NAMALWA (cell line): Measurements from ENCODE around the gene TRPM2.

Experiments
- DNase-seq: peaks from one replicate; pipeline ENCODE4 v3.0.0-alpha.2; 2015; ENCODE audit warnings: low spot score

Gene TRPM2

DNA sequence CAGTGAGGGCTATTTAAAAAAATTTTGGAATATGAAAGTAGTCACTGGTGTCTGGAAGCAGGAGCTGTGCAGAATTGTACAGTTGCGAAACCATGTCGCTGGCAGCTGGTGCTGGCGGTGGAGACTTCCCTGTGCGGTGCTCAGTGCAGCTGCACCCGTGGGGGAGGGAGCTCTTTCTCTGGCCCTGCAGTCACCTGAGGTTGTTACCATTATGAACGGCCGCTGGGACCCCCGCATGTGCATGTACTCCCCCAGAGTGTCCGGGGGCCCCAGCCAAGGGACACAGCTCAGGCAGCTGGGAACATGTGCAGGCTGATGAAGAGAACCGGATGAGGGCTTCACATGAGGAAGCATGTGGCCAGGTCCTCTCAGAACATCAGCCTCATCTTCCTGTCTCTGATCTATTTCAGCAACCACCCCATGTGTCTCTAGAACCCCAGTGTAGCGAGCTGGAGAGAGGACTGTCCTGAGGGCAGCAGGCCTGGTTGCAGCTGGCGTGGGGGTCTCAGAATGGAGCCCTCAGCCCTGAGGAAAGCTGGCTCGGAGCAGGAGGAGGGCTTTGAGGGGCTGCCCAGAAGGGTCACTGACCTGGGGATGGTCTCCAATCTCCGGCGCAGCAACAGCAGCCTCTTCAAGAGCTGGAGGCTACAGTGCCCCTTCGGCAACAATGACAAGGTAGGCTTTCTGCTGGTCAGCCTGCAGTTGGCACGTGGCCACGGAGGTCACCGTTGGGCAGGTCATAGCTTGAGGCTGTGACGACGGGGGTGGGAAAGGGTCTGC lies at the start of gene TRPM2:
Gene TRPM2 (plus strand): TSS at position 431 of the 780 bp plus-strand sequence. CDS start 80 bp downstream, at position 511.
- peak; percentile 66 for DNase-seq

DNA sequence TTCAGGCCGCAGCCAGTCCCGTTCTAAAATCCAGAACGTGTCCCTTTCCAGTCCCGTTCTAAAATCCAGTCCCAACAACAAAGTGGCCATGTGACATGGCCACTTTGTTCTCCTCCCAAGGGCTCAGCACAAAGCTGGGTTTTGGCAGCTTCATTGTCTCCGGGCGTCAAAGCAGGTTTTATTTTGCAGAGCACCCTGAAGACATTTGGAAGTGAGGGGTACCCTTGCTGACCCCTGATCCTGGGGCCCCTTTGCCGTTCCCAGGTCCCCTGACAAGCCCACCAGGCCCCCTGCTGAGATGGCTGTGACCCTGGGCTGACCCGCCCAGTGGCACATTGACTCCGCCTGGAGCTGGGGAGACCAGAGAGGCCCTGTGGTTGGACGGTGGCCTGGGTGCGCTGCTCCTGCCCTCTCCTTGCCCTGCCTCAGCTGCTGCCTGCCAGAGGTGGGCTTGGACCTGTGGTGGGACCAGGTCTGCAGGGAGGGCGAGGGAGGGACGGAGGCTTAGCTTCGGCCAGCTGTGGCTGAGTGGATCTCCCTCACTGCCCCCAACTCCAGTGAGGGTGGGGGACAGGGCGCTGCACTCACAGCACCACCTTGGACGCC lies 49.3 kb upstream of the TRPM2 start:
- DNase-seq = no peak

DNA sequence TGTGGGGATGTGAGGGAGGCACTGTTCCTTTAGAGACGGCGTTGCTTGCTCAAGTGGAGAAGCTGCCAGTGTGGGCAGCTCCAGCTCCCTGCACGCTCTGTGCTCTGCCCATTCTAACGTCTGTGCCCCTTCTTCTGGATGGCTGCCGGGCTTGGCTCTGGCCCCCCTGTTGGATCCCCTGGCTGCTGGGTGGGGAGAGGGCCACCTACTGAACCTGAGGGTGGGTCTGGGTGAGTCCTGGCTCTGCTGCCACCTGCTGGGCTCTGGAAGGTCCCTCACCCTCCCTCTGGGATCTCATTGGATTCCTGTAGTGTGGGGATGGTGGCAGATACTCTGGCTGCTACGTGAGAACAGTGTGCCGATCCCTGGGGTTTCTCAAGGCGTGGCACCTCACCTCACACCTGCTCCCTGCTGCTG lies 48.5 kb upstream of the TRPM2 start:
- DNase-seq = peak; percentile 70

DNA sequence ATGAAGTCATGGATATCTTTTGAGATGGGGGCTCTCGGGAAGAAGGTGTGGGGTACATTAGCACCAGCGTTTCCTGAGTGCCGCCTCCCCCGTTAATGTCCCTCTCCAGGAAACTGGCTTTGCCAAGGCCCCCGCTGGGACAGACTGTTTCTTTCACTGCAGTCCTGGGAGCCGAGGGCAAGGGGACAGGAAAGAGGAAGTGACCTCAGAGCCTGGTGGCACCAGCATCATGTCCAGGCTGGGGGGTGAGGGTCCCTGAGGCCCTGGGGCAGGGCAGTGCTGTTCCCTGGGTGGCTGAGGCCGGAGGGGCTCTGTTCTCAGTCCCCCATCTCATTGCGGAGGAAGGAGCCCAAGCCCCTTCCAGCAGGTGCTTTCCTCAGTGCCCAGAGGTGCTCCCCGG lies 47.7 kb upstream of the TRPM2 start:
- no peak for DNase-seq

DNA sequence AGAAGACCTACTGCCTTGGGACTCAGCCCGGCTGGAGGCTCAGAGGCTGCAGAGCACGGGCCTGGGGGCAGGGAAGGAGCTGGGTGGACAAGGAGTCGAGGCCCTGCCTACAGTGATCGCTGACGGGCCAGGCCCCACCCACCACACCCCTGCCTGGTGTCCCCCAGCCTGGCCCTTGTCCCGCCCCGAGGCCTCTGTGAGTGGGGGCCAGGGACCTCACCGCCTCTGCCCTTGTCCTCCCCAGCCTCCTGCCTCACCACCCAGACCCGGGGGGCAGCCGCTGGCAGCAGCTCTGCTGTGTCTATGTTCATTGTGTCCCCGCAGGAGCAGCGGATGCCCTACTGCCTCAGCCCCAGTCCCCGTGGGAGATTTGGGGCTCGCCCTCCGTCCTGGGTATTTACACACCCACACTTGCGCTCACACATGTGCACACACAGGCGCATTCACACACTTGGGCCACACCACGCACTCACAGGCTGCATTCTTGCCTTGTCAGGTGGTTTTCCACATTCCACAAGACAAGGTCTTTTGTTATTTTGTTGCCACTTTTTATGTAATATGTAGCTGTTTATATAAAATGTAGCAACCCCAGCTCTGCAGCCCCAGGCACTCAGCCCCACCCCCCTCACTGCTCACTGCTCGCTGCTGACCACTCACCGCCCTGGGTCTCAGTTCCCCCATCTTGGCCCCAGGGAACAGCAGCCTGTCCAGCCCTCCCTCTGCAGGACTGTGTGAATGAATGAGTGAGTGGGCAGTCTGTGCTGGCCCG lies 46.3 kb upstream of the TRPM2 start:
- no peak for DNase-seq

DNA sequence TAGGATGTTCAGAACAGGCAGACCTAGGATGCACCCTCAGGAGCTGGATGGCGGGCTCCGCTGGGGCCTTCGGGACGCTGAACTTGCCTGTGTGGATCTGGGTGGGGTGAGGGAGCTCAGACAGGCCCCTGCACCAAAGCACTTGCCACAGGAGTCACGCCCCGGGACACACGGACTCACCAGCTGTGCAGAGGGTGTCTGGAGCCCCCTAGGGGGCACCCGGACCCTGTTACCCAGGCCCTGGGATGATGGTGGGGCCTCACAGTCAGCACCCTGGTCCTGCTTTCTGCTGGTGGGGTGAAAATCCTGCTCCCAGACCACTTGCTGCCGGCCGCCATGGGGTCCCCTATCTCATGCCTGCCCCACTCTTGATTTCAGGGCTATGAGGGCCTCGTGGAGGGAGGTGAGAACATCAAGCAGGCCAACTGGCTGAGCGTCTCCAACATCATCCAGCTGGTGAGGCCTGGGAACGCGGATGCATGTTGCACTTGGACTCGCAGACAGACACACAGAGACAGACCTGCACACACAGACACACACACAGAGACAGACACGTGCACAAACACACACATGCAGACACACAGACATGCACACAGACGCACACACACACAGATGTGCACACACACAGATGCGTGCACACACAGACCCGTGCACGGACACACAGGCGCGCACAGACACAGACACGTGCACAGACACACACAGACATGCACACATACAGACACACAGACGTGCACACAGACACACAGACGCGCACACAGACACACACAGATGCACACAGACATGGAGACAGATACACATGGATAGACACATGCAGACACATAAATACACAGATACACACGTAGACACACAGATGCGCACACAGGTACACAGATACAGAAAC lies 42.6 kb upstream of the TRPM2 start:
- peak; percentile 62 for DNase-seq

DNA sequence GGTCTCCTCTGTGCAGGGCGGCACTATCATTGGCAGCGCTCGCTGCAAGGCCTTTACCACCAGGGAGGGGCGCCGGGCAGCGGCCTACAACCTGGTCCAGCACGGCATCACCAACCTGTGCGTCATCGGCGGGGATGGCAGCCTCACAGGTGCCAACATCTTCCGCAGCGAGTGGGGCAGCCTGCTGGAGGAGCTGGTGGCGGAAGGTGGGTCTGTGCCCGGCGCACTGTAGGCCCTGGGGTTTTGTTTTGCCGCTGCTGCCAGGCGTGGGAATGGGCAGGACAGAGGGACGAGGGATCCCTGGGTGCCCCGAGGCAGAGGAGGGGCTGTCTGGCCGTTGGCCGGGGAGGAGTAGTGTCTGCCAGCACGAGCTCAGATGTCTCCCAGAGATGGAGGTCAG lies 41.3 kb upstream of the TRPM2 start:
- no peak for DNase-seq

DNA sequence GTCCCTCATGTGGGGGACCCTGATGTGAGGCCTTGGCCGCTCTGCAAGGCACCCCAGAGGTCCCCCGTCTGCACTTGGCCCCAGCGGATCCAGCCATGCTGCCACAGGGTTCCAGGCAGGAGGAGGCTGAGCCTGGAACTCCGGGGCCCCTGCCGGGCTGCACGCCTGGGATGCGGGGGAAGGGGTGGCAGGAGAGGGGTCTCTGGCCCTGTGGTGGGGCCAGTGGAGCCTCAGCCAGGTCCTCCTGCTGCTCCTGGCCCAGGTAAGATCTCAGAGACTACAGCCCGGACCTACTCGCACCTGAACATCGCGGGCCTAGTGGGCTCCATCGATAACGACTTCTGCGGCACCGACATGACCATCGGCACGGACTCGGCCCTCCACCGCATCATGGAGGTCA lies 40.7 kb upstream of the TRPM2 start:
- DNase-seq = no peak

DNA sequence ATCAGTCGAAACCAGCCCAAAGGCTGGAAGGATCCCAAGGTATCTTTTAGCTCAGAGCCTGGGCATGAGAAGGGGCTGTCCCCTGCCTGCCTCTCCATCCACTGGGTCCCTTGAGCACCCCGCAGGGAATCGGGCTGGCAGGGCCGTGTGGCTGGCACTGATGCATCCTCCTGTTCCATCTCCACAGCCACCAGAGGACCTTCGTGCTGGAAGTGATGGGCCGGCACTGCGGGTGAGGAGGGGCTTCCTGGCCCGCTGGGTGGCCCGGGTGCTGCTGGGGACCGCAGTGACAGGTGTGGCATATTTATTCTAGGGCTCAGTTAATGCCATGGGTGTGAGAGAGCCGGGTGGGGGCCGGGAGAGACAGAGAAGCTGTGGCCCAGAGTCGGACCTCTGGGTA lies 40.0 kb upstream of the TRPM2 start:
- DNase-seq = no peak

DNA sequence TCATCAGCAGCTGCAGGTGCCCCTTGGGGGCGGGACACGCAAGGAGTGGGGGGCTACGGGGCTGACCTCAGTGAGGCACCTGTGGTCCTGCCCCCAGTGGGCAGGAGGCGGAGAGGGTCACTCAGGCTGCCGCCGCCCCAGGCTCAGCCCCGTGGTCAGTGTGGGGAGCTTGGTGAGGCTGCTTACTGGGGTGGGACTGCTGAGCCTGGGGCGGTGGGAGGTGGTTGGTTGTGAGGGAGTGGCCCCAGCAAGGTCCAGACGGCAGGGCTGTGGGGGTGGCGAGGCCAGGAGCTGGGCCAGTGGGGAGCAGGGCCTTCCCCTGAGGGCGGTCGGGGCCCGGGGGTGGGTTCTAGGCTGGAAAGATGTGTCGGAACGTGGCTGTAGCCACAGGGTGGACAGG lies 39.3 kb upstream of the TRPM2 start:
- no peak for DNase-seq

DNA sequence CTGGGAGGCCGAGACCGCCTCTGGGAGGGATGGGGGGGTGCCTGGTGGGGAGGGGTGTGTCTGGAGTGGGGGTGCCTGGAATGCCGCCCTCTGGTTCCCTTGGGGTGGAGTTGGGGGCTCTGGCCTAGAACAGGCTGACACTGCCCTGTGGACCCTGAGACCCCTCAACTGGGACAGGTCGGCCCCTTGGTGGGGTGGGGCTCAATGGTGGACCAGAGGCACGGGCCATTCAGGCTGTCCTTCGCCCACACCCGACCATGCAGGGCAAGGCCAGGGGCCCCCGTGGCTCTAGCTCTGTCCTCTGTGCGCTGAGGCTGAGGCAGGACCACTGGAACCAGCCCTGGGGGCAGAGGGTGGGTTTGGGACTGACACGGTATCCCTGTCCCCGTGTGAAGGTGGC lies 38.9 kb upstream of the TRPM2 start:
- DNase-seq = no peak

DNA sequence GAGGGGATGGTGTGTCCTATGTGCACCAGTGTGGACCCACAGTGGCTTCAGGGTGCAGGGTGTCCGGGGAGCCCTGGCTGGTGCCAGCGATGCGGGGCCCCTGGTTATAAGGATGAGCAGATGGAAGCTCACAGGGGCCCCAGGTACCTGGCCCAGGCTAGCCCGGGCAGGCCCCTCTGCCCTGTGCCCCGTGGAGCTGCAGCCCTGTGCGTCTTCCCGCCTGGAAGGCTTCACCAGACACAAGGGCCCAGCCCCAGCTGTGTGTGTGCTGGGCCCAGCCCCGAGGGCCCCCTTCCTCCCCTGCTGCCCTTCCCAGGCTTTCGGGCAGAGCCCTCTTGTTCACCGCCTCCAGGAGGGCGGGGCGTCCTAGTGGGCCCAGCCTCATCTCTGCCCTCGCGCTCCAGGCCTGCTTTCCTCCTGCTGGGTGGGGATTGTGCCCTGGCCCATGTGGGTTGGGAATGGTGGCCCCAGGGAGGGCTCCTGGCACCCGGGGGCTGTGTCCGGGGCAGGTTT lies 37.7 kb upstream of the TRPM2 start:
- DNase-seq = no peak

DNA sequence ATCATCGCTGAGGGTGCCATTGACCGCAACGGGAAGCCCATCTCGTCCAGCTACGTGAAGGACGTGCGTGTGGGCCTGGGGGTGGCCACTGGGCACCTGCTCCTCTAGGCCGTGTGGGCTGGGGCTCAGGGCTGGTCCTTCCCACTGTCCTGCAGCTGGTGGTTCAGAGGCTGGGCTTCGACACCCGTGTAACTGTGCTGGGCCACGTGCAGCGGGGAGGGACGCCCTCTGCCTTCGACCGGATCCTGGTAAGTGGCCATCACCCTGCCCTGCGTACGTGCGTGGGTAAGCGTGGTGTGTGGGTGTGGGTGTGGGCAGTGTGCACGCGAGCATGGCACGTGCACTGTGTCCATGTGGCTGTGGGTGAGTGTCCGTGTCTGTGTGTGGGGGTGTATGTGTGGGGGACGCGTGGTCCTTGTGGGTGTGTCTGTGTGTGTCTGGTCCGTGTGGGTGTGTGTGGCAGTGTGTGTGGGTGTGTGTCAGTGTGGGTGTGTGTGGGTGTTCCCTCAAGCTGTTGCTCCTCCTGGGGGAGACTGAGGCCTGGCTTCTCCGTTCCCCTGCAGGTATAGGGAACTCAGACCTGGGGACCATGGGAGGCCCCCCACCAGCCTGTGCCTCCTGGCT lies 37.0 kb upstream of the TRPM2 start:
- no peak for DNase-seq

DNA sequence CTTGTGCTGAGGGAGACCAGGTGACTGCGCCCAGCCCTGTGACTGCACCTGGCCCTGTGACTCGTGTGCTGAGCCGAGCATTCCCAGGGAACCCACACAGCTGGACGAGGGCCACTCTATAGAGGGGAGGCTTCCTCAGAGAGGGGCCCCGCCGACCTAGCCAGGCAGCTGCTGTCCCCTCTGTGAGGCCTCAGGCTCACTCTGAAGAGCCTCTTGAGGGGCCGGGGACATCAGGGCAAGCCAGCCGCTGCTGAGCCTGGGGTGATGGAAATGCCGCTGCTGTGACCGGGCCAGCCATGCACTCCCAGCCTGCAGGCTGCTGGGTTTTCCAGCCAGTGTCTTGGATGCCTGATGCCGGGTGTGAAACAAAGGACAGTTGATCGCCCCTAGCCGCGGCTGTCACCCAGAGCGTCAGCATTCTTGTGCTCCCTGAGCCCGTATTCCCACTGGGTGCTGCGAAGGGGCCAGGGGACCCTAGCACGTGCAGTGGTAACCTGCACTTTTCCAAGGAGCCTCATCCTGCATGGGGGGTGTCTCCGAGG lies 36.1 kb upstream of the TRPM2 start:
- no peak for DNase-seq

DNA sequence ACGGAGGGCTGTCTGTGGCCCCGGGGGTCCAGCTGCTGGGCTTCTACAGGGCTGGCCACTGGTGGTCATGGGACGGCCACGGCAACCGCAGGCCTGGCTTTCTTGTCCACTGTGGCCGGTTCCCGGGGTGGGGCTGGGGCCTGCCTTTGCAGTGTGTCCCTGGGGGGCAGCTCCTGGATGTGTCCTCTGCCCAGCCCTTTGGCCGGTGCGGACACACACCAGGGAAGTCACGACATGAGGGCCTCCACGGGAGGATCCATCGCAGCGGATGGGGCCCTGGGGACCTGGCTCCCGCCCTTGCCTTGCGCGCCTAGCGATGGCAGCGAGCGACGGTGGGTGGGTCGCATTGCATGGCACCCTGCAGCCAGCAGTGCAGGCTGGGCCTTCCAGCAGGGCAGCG lies 35.5 kb upstream of the TRPM2 start:
- no peak for DNase-seq

DNA sequence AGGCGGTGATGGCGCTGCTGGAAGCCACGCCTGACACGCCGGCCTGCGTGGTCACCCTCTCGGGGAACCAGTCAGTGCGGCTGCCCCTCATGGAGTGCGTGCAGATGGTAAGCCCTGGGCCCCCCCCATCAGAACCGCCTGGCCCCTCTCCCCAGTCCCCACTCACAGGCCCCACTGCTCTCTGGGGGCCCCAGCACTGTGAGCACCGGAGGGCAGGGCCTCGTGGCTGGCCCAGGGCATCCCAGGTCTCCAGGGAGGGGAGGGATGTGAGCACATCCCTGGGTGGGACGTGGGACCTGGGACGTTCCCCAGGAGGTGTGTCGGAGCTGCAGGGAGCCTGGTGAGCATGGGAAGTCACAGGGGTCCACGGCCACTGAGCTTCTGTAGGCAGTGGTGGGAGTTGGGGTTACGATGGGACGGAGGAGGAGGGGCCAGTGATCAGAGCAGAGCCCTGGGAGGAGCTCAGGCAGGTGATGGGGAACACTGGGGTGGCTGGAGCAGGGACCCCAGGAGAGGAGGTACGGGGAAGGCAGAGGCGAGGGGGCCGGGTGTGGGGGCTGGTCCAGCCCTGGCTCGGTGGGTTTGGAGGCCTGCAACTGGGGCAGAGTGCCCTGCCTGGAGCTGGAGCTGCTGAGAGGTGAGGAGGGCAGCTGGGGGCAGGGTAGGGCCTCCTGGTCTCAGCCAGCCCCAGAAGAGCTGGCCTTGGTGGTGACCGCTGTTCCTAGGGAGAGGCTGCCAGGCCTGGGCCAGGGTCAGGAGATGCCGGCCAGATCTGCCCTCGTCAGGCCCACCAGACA lies 34.7 kb upstream of the TRPM2 start:
- no peak for DNase-seq

DNA sequence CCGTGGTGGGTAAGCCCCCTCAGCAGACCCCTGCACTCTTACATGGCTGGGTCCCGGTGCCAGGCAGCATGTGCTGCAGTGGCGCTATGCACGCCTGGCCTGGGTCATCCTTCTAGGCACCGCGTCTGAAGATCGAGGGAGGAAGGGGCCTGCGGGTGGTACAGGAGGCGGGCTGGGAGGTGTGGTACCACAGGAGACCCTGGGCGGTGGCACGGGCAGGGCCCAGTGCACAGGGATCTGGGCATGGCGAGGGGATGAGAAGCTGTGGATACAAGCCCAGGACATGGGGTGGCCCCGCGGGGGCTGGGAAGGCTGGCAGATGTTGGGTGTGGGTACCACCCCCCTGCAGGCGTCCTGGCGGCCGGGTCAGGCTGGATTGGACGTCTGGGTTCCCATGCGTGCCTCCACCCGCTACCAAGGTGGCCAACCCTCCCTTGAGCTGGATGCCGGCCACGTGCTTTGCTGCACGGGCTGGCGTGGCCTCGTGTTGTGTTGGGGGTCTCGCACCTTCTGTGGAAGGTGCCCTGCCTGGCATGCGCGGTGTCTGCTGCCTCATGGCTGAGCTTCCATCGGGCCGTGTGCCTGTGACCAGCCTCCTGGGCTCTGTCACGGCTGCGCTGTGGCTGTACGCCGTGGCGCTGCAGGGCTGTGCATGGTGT lies 33.9 kb upstream of the TRPM2 start:
- DNase-seq = no peak

DNA sequence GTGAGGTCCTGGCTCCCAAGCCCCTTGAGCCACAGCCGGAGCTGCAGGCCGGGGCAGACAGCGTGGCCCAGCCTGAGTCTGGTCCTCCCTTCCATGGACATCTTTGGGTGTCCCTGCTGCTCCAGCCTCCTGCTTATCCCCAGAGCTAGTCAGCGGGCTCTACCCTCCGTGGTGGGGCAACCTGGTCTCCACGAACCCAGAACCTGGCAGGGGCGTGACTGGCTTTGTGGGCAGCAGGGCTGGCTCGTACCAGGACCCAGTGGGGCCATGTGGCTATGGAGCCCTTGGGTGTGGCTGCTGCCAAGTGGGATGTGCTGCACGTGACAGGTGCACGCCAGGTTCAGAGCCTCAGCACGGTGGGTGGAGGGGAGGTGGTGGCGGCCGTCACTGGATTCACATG lies 32.6 kb upstream of the TRPM2 start:
- DNase-seq = no peak

DNA sequence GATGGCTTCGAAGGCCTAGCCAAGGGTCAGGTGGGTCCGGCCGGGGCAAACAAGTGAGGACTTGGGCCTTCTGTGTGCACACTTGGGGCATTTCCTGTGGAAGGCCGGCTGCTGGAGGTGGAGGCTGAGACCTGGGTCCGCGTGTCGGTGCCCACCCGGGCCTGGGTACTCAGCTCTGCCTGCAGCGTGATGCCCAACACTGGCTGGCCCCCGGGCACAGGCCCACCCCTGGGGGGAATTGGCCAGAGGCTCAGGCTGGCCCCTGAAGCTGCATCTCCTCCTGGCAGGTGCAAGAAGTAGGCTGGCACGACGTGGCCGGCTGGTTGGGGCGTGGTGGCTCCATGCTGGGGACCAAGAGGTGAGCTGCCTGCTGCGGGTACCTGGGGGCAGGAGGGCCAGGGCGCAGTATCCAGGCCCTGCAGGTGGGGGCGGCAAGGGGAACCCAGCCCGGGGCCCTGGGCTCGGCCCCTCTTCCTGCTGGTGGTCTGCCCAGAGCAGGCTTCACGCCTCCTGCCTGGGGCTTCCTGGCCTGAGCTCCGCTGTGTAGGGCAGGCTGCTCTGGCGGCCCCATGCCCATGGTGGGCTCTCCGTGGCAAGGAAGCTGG lies 31.5 kb upstream of the TRPM2 start:
- no peak for DNase-seq
